Amniotic epithelial cell (primary cell): Measurements from ENCODE around the gene KIF12.

Experiments
- DNase-seq: peaks from one replicate; pipeline ENCODE4 v3.0.0-alpha.2; 2010; ENCODE audit warnings: low read depth

KIF12 gene

DNA sequence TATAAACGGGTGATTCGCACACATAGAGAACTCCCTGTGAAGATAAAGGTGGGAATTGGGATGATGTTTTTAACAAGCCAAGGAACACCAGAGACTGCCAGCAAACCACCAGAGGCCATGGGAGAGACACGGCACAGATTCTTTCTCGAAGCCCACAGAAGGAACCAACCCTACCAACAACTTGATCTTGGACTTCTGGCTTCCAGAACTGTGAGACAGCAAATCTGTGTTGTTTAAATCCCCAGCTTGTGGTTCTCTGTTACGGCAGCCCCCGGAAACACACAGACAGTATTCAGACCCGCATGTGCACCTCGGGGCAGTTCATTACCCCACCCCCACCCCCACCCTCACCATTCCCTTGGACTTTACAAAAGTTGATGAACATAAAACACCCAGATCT, 33.8 kb downstream of the KIF12 start:
- DNase-seq = no peak

- DNase-seq = no peak
Measured at GRCh38 chr9:114061830-114062474, 37.1 kb downstream of the KIF12 start.

DNA sequence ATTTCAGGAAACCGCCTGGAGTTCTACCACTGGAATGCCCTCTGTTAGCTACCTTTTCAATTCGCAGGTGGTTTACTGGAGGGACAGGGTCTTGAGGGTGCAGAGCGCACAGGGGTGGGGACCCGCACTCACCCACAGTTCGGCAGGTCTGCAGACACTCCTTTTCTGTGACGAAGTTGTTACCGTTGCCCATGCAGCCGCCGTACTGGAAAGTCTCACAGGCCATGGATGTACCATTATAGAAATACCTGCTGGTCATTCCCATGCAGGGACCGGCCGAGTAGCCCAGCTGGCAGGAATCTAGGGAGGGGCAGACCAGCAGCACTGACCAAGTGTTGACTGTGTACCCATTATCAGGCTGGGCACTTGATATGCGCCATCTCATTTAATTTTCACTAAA, 37.8 kb downstream of the KIF12 start:
- DNase-seq = no peak

DNA sequence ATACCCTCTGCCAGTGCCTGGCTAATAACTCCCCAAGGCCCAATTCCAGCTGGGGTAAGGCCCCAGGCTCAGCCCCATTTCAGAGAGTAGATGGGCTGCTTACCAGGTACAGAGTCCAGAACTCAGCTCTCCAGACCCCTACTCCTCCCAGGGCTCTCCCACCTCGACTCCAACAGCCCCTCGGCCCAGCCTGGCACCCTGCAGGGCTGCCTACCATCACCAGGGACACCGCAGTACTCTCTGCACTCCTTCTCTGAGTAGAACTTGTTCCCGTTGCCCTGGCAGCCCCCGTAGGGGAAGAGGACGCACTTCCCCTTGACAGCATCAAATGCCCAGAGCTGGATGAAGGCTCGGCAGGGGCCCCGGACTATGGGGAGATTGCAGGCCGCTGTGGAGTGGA, 38.4 kb downstream of the KIF12 start:
- no peak for DNase-seq

DNA sequence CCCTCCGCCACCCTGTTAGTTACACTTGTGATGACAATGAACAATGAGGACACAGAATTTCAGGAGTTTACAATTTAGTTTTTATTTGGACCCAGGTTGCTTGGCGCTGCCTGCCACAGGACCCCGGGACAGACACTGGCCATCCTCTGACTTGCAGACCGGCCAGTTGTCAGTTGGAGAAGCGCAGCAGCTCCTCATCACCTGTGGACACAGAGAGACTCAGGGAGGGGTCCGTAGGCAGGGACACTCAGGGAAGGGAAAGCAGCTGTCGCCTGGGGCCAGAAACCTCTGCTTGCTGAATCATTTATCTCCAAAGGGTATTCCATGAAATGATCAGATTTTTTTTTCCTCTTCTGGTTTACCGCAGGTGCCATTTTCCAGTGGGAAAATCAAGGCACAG, 39.0 kb downstream of the KIF12 start:
- DNase-seq = no peak

DNA sequence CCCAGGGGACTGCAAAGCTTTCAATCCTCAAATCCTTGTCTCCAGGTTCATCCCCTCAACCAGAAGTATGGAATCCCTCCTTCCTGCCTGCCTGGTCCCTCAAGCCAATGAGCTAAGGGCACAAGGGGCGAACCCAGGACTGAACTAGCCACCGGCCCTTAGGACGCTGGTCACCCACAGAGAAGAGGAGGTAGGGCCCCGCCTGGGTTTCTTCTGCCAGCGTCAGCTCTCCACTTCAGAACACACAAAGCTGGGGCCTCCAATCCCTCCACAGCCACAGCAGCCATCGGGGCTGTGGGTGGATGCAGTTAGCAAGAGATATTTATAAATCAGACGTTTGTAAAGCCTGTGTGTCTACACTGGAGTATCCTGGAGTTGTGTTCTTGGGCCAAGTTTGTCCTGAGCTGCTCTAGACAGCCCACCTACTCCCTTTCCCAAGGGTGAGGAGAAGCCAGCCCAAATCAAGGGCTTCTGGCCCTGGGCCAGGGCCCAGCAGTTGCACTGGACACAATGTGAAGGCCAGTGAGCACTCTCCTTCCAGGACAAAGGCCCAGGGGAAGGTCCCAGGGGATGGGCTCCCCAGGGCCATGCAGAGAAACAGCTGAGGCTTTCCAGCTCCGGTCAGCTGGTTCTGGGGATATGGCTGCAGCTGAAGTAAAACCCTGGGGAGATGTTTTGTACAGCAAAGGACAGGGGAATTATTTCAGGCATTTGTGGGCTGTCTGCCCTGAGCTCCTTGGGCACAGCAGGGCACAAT, 39.9 kb downstream of the KIF12 start:
- DNase-seq = no peak

- DNase-seq = no peak
Measured at GRCh38 chr9:114058688-114059046, 40.4 kb downstream of the KIF12 start.

GRCh38 chr9:114057161-114057885, 41.8 kb downstream of the KIF12 start:
- DNase-seq = no peak

DNA sequence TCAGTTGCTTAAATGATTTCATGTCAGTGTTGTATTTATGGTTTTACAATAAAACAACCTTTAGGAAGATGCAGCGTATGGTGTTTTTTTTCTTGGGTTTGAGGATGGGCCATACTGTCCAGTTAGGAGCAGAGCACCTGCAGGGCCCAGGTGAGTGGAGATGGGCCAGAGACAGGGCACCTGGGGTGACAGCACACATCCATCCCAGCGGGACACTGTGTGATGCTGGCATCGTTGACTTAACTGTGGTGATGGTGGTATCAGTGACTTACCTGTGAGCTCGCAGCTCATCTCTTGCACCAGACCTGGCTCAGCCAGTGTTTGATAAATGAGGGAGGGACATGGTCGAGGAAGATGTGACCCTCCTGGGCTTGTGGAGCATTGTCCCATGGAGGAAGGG, 42.6 kb downstream of the KIF12 start:
- DNase-seq = no peak

- no peak for DNase-seq
Measured at GRCh38 chr9:114055894-114056293, 43.2 kb downstream of the KIF12 start.

GRCh38 chr9:114055061-114055460, 44.0 kb downstream of the KIF12 start:
- DNase-seq = no peak

- no peak for DNase-seq
Measured at GRCh38 chr9:114054191-114054690, 44.9 kb downstream of the KIF12 start.

- no peak for DNase-seq
Measured at GRCh38 chr9:114053246-114054005, 45.7 kb downstream of the KIF12 start.

DNA sequence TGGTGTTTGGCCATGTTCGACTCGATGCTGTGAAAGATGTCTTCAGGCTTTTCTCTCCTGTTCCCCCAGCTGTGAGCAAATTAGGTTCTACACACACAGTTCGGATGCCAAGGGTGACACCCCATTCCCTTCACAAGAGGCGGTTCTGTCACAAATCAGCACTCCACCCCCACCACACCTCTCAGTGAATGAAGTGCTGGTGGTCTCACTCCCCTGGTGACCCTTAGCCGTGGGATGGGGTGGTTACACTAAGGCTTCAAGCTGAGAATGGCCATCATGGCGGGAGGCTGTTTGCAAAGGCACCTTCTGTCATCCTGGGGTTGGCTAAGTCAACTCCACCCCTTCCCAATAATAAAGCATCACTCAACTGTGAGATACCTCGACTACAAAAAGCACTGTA, 47.4 kb downstream of the KIF12 start:
- DNase-seq = no peak

DNA sequence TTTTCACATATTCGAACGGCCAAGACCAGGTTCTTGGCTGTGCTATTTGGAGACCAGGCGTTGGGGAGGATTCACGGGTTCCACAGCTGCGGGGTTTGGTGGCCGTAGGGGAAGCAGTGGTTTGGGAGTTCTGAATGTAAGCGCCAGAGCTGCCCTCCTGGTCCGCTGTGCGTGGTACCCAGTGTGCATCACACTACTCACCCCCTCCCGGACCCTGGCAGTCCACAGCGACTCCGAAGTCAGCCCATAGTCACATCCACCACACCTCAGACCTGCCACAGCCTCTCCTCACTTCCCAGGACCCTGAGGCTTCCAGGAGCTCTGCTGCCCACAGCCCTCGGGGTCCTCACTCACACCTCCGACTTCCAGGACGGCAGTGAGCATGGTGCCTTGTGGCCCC, 47.8 kb downstream of the KIF12 start:
- no peak for DNase-seq

DNA sequence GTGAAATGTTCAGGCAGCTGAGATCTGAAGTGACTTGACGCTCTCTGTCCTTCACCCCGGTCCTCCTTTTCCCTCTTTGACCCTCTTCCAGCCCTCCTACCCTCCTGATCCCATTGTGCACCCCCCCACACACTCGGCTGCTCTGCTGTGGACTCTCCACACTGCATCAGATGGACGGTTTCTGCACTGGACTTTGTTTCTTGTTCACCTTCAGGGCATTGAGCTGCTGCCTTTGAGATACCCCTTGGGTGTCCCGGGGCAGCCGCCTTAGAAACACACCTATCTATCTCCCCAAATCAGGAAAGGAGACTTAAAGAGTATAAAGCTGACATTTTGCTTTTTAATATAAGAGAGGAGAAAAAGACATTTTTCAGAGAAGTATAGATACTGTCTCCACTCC, 48.4 kb downstream of the KIF12 start:
- DNase-seq = no peak

GRCh38 chr9:114050226-114050568, 48.9 kb downstream of the KIF12 start:
- DNase-seq = no peak

DNA sequence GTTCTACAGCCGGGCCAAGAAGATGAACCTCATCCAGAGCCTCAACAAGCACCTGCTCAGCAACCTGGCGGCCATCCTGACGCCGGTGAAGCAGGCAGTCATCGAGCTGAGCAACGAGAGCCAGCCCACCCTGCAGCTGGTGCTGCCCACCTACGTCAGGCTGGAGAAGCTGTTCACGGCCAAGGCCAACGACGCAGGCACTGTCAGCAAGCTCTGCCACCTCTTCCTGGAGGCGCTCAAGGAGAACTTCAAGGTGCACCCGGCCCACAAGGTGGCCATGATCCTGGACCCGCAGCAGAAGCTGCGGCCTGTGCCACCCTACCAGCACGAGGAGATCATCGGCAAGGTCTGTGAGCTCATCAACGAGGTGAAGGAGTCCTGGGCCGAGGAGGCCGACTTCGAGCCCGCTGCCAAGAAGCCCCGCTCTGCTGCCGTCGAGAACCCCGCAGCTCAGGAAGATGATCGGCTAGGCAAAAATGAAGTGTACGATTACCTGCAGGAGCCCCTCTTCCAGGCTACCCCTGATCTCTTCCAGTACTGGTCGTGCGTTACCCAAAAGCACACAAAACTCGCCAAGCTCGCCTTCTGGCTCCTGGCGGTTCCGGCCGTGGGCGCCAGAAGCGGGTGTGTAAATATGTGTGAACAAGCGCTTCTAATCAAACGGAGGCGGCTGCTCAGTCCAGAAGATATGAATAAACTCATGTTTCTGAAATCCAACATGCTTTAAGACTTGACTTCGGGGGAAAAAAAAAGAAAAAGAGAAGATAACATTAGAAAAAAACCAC, 49.5 kb downstream of the KIF12 start:
- DNase-seq = no peak

GRCh38 chr9:114048533-114049415, 50.3 kb downstream of the KIF12 start:
- DNase-seq = no peak

- peak; percentile 10 for DNase-seq
Measured at GRCh38 chr9:114047717-114048116, 51.4 kb downstream of the KIF12 start.

DNA sequence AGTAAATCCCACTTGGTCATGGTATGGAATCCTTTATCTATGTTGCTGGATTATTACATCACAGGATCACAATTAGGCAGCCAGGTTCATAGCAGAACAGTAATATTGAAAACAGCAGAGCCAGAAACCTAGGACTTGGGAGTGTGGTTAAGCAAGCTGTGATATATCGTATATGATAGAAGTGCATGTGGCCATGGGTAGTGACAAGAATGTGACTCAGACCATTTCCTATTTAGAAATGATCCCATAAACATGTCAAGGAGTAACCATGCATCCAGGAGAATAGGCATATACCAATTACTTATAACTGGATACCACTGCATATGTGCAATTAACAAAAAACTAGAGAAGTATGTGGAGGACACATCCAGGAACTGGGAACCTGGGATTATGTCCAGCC, 52.2 kb downstream of the KIF12 start:
- DNase-seq = peak; percentile 6
